GM18511 (cell line): ENCODE data around the gene FUT1.

Experiments
- ATAC-seq: cut with Tn5 transposase; IDR thresholded peaks from one replicate; pipeline ENCODE4 v1.9.1; 2021; ENCODE audit warnings: mild to moderate bottlenecking, moderate library complexity; ENCODE audit not compliant: unreplicated experiment

Gene FUT1

GRCh38 chr19:48741129-48741999 is 11.1 kb downstream of the FUT1 start:
- ATAC-seq, result no peak

GRCh38 chr19:48740164-48740972 is 12.1 kb downstream of the FUT1 start, which contains the start of gene RASIP1:
Gene RASIP1 (minus strand): TSS chr19:48740610. CDS start chr19:48740282, 328 bp downstream.
- ATAC-seq, result no peak

GRCh38 chr19:48739404-48740163 is 12.9 kb downstream of the FUT1 start:
- no peak for ATAC-seq

GRCh38 chr19:48738557-48739403 is 13.7 kb downstream of the FUT1 start:
- peak; percentile 68 for ATAC-seq

DNA sequence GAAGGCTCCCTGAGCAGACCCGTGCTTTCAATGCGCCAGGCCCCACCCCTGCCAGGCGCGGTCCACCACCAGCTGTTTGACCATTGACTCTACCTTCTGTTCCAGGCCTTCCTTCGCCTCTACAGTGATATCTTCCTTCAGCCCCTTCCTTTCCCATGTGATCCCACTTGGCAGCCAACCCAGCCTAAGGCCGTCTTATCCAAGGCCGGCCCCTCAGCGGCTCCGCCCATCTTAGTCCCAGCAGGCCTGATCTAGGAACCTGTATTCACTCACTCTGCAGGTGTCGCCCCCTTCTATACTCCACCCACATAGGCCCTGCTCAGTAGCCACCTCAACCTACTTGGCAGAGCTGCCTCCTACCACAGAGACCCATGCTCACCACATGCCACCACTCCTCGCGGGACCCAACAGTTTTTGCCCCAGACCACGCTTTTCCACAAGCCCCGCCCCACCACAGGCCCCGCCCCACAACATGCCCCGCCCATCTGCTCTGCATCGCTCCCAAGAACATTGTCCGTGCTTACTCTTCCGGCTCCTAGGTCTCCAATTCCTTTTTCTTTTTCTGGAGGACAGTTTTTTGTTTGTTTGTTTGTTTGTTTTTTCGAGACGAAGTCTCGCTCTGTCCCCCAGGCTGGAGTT is 15.0 kb downstream of the FUT1 start:
- ATAC-seq, result no peak

DNA sequence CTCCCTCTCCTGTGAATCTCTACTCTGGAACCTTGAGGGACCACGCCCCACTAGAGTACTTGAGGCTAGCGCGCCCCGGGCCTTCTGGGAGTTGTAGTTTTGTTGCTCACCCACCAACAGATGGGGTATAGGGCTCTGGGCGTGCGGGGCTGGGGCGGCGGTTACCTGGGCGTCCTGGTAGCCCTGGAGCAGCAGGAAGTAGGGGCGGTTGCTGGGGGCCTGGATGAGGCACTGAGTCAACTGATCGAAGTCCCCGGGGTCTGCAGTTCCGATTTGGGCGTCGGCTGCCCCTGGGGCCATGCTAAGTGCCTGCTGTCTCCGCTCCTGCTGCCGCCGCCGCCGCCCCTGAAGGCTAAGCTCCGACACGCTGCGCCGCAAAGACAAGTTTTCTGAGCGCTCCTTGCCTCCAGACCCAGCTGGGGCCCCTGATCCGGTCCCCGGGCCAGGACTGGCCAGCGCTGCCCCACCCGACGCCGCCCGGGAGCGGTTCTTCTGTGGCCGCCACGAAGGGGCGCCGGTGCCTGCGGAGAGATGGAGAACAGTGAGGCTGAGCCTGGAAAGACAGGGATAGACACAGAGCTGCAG is 17.3 kb downstream of the FUT1 start:
- no peak for ATAC-seq

DNA sequence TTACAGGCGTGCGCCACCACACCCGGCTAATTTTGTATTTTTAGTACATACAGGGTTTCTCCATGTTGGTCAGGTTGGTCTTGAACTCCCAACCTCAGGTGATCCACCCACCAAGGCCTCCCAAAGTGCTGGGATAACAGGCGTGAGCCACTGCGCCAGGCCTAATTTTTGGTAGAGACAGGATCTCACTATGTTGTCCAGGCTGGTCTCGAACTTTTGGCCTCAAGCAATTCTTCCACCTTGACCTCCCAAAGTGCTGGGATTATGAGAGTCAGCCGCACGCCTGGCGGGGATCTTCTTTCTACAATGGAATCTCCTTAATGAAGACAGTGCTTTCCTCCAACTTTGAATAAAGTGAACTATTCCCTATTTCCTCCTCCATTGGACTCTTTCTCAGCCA is 17.8 kb downstream of the FUT1 start:
- ATAC-seq, result no peak

- ATAC-seq, result no peak
Observed at GRCh38 chr19:48731452-48731851, 21.0 kb downstream of the FUT1 start.

DNA sequence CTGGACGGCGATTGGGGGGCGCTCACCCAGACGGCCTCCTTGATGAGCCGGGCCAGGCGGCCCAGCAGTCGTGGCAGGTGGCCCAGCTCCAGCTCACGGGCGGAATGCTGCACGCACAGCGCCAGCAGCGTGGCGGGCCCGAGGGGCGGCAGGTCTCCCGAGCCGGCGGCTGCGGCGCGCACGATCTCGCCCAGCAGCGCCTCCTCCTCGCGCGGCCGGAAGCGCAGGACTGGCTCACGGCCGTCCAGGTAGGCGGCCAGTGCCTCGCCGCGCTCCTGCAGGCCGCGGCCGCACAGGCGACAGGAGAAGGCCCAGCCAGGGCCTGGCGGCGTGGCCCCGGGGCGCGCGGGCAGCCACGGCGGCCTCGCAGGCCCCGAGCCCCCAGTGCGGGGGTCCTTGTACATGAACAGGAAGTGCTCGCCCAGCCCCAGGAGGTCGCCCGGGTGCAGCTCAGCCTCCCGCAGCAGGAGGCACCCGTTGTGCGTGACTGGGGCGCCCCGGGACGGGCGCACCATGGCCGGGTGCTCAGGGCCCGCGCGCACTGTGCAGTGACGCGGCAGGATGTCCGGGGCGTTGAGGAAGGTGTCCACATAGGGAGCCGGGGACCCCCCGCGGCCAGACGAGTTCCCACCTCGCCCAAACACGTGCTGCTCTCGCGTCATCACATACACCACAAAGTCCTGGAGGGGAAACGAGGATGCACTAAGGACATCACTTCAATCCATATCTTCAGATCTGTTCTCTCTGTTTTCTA is 23.4 kb downstream of the FUT1 start:
- ATAC-seq, result no peak

DNA sequence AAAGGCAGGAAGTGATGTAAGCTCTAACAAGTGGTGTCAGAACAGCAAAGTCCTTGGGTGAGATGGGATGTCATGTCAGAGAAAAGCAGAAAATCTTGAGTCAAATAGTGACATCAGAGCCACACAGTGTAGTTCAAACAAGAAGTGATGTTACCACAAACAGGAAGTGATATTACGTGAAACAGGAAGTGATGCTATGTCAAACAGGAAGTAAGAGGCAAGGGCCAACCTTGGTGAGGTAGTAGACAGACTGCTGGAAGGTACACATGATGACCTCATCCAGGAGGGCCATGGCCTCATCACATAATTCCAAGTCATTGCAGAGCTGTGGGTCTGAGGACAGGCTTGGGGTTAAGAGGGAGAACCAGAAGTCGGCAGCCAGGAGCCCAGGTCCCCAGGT is 25.9 kb downstream of the FUT1 start:
- no peak for ATAC-seq

DNA sequence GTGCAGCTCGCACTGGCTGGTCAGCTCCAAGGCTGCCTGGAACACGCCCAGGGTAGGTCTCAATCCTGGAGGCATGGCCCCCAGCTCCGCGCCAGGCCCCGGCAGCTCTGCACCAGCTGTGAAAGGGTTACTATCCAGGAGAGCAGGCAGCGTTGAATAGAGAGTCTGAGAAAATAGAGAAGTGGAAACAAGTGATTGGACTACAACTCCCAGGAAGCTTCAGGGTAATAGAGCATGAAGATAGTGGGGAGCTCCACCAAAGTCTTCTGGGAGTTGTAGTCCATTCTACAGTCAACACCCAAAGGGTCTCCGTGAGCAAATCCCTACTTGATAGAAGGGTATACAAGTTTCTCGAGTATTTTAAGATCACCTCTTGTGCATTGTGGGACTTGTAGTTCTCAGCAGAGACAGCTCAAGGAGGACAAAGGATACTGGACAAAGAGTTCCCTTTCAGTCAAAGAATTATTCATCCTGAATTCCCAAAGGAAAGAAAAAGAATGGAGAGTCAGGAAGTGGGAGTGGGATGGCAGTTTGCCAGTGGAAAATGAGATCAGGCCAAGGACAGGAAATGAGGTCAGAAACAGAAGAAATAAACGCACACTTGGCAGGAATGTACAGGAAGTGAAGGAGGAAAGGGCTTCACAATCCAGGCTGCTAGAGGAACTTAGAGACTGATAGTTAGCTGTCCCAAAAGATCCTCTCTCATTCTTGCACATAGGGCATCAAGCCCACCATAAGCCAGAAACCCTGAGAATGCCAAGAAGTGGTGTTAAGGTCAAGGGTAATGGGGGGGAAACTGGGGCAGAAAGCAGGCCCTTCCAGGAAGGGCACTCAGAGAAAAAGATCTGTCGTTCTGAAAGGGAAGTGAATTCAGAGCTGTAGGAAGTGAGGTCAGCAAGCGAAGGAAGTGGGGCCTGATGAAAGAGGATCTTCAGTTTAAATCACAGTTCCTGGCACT is 27.4 kb downstream of the FUT1 start:
- ATAC-seq, result no peak

DNA sequence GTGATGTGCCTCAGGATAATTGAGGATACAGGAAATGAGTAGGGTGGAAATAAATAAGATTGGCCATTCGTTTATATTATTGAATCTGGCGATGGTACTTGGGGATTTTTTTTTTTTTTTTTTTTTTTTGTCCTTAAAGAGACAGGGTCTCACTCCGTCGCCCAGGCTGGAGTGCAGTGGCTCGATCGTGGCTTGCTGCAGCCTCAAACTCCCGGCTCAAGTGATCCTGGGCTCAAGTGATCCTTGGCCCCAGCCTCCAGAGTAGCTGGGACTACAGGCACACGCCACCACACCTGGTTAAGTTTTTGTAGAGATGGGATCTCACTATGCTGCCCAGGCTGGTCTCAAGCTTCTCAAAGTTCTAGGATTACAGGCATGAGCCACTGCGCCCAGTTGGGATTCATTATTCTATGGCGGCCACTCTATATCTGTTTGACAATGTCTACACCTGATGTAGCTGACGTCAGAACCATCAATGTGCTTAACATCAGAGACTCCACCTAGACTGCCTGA is 30.2 kb downstream of the FUT1 start:
- no peak for ATAC-seq

DNA sequence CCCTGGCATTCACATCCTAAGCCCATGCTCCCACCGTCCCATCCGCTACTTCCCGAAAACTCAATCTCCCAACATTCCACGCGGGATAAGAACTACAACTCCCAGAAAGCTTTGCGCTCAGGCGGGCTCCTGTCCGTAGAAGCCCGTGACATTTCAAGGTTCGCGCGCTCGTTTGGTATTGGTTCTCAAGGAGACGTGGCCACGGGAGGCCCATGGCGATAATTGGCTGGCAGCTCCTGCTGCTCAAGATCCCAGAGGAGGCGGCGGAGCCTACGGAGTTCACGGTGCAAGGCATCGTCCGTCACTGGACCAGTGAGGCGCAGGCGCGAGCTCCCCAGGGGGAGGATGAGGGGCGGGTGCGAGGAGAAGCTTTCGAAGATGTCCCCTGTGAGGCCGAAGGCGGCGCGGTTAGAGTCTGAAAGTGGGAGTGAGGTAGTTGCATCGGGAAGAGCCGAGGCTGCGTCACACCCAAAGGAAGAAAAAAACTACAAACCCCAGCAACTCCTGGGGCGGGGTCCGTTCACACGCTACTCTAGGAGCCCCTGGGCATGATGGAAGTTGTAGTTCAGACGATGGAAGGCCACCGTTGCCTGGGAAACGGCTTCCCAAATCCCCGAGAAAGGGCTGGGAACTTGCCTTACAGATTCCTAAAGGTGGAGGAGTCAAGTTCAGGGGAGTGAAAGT is 31.7 kb downstream of the FUT1 start:
- peak; percentile 85 for ATAC-seq

DNA sequence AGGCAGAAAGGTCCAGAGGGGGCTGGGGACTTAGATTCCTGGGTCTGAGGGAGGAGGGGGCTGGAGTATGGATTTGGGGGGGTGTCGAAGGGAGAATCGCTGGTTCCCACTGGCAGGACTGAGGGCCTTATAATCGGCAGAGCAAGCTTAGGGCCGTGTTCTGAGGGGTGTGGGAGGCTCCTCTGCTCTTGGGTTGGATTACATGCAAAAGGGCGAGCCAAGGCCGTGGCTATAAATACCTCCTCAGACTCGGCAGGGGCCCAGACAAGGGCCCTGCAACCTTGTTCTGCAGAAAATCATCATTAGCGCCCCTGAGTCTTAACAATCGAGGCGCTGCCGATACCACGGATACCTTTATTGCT is 32.2 kb downstream of the FUT1 start:
- peak; percentile 10 for ATAC-seq

DNA sequence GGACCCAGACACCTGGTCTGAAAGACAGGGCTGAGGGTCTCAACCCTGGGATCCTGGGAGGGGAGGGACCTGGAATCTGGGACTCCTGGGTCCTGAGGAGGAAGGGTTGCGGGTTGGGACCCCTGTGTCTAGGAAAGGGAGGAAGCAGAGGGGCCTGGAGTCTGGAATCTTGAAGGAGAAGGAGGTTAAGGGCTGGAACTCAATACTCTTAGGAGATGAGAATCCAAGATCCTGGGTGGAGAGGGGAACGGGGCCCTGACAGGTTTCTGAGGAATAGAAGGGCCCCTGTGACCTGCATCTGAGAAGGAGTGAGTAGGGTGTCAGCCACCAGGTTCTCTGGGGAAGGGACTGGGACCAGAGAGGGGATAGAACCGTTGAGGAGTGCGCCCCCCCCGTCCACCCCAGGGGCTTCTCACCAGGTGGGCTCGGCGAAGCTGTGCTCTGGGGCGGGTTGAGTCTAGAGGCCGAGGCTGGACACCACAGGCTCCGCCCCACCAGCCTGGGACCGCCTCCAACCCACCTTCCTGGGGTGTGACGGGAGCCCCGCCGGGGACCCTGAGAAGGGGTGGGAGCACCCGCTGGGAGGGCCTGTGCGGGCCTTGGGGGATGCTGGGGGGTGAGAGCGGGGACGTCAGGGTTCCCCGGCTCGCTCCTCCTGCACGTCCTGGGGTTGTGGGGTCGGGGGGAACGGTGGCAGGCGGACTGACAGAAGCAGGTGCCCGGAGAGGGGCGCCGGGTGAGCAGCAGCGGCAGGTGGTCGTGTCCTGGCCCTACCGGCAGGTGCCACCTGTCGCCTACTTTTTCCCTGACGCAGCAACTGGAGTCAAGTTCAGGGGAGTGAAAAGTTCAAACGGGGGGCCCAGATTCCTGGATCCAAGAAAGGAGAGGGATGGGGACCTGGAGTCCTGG is 32.9 kb downstream of the FUT1 start, which contains the start of gene MAMSTR:
Gene MAMSTR, minus strand, starts transcription at position 463 of the 909 bp plus-strand sequence. CDS start 694 bp downstream, outside the sequence.
- no peak for ATAC-seq
